HL-60 (cell line): ENCODE measurements around the gene STN1.

Experiments used
- DNase-seq, 2 experiments: peaks; one replicate each; pipeline ENCODE4 v3.0.0-alpha.2; 2010 to 2020; ENCODE audit warnings: low read depth in 1 of 2, low spot score in 1 of 2
- H3K27ac ChIP-seq: fragments of 250-450 bp; sonication (Bioruptor Pico); replicated peaks from 2 replicates; pipeline ENCODE4 v1.5.1; 2020; ENCODE audit warnings: mild to moderate bottlenecking, moderate library complexity
- H3K27me3 ChIP-seq: fragments of 250-450 bp; sonication (Bioruptor Pico); 2 replicates; pipeline ENCODE4 v1.5.1; 2021; ENCODE audit warnings: mild to moderate bottlenecking, moderate library complexity; ENCODE audit not compliant: insufficient read depth, poor library complexity, severe bottlenecking
- H3K4me3 ChIP-seq: replicated peaks from 2 replicates; pipeline ENCODE4 v1.5.1; 2011; ENCODE audit warnings: mild to moderate bottlenecking, control low read depth, low read length; ENCODE audit not compliant: insufficient read depth
- CTCF ChIP-seq: IDR thresholded peaks from one replicate; pipeline ENCODE4 v1.5.1; 2011; ENCODE audit warnings: low read length, control low read depth, inconsistent platforms; ENCODE audit not compliant: insufficient read depth
- GABPA ChIP-seq: IDR thresholded peaks from 2 replicates; pipeline ENCODE4 v1.6.1; 2012; ENCODE audit warnings: low read depth
- POLR2AphosphoS5 ChIP-seq: IDR thresholded peaks from 2 replicates; pipeline ENCODE4 v1.6.1; 2012; ENCODE audit warnings: low read depth
- REST ChIP-seq: IDR thresholded peaks from 2 replicates; pipeline ENCODE4 v1.6.1; 2012; ENCODE audit warnings: low read depth; ENCODE audit not compliant: insufficient replicate concordance
- SPI1 ChIP-seq: IDR thresholded peaks from 2 replicates; pipeline ENCODE4 v1.6.1; 2012; ENCODE audit warnings: low read depth, mild to moderate bottlenecking, borderline replicate concordance

The STN1 gene

GRCh38 chr10:103926722-103927319 lies 8.8 kb upstream of the STN1 start:
- DNase-seq = no peak

GRCh38 chr10:103925591-103925990 lies 7.6 kb upstream of the STN1 start:
- no peak overlapping the region for H3K4me3 ChIP-seq
- TF ChIP-seq GABPA (no peak), POLR2AphosphoS5 (no peak), CTCF (no peak), SPI1 (no peak), REST (no peak)

More at GRCh38 chr10:103926722-103927319, 8.8 kb upstream of the STN1 start:
- Histone ChIP-seq H3K27me3 (no peaks in the 10 kb centered on the region), H3K27ac (no peak overlapping the region), H3K4me3 (no peak overlapping the region)
- no peak for TF ChIP-seq REST
- TF ChIP-seq GABPA = no peak
- TF ChIP-seq SPI1 = no peak
- no peak for TF ChIP-seq CTCF
- TF ChIP-seq POLR2AphosphoS5 = no peak

GRCh38 chr10:103923502-103923901 lies 5.5 kb upstream of the STN1 start:
- TF ChIP-seq POLR2AphosphoS5 (no peak), REST (no peak), CTCF (no peak), GABPA (no peak), SPI1 (no peak)
- DNase-seq = no peak
- H3K27me3 ChIP-seq = no peaks in the 10 kb centered on the region
- H3K4me3 ChIP-seq = no peak overlapping the region
- H3K27ac ChIP-seq = no peak overlapping the region

More at GRCh38 chr10:103925591-103925990, 7.6 kb upstream of the STN1 start:
- Histone ChIP-seq H3K27me3 (no peaks in the 10 kb centered on the region), H3K27ac (no peak overlapping the region)
- no peak for DNase-seq
